GM10266 (cell line): ENCODE measurements around the gene ETV6.

Source experiments
- DNase-seq: peaks from one replicate; pipeline ENCODE4 v3.0.0; 2012; ENCODE audit errors: extremely low spot score
- TF ChIP-seq, protein P1 (sequence below): IDR thresholded peaks from 2 replicates; pipeline ENCODE4 v1.5.1; 2012; ENCODE audit warnings: mild to moderate bottlenecking, low read depth; ENCODE audit not compliant: control insufficient read depth, insufficient read depth; ENCODE audit errors: missing control alignments

ETV6 gene

DNA sequence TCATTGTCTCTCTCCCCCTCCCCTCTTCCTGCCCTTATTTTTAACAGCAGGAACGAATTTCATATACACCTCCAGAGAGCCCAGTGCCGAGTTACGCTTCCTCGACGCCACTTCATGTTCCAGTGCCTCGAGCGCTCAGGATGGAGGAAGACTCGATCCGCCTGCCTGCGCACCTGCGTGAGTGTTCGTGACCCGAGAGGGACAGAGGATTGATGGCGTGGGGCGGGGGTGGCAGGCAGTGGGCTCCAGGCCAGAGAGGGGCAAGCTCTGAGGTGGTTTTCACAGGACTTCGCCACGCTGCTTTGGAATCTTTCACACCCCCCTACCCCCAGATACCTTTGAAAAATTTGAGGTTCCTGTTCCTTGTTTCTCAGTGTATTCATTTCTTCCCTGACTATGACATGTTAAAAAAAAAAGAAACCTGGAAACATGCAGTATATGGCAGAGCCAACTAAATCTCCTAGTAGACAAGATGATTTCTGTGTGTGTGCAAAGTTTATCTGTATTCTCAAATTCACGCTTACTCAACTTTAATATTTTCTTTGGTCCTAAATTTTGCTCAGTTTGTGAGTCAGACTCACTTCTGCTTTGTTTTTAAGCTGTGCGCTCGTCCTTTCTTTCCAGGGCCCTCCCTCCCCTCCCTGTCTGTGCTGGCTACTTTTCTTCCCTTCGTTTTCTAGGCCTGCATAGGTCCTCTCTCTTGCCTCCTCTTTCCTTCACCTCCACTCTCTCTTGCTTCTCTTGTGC, 103.1 kb downstream of the ETV6 start:
- no peak for DNase-seq
- TF ChIP-seq, protein P1, sequence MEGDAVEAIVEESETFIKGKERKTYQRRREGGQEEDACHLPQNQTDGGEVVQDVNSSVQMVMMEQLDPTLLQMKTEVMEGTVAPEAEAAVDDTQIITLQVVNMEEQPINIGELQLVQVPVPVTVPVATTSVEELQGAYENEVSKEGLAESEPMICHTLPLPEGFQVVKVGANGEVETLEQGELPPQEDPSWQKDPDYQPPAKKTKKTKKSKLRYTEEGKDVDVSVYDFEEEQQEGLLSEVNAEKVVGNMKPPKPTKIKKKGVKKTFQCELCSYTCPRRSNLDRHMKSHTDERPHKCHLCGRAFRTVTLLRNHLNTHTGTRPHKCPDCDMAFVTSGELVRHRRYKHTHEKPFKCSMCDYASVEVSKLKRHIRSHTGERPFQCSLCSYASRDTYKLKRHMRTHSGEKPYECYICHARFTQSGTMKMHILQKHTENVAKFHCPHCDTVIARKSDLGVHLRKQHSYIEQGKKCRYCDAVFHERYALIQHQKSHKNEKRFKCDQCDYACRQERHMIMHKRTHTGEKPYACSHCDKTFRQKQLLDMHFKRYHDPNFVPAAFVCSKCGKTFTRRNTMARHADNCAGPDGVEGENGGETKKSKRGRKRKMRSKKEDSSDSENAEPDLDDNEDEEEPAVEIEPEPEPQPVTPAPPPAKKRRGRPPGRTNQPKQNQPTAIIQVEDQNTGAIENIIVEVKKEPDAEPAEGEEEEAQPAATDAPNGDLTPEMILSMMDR = no peak

DNA sequence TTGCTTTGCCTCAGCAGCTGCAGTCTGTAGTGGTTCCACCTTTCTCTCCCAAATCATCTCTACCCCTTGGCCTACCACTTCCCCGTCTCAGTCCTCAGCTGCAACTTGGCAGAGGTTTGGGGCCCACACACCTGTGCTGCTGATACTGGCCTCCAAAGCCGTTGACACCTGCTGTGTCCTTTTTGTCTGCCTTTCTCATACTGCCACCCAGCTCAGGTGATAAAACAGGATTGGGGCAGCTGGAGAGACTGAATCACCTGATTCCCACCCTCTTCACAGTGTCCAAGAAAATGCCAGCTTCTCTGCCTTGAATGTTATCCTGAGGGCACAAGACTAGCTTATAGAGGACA, 103.7 kb downstream of the ETV6 start:
- DNase-seq = no peak
- TF ChIP-seq, protein P1 = no peak

DNA sequence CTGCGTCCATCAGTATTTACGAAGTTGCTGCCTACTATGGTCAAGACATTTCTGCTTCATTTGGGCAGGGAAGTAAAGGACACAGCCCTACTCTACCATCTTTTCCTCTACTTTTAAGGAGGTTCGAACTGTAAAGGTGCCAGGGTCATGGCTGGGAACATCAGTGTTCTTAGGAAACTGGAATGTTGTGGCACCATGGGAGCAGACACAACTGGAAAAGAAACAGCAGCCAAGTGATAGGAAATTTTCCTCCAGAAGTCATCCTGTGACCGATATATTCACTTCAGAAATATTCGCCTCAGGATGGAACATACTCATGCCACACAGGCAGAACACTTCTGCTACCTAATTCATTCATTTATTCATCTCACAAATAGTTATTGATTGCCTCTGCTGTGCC, 104.4 kb downstream of the ETV6 start:
- no peak for DNase-seq
- TF ChIP-seq, protein P1 = no peak

DNA sequence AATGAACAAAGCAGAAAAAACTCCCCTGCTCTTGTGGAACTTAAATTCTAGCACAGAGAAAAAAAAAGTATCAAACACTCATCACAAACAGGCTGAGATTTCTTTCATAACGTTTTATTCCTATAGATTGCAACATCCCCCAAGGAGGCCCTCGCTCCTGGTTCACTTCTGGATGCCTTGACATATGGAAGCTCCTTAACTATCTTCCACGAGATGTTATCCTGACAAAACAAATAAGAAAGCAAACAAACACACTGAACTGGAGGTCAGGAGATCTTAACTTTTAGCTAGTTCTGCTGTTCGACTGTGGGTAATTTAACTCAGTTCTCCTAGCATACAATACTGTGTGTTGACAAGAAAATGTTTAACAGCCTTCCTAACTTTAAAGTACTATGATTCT, 104.8 kb downstream of the ETV6 start:
- TF ChIP-seq, protein P1 = no peak
- no peak for DNase-seq

DNA sequence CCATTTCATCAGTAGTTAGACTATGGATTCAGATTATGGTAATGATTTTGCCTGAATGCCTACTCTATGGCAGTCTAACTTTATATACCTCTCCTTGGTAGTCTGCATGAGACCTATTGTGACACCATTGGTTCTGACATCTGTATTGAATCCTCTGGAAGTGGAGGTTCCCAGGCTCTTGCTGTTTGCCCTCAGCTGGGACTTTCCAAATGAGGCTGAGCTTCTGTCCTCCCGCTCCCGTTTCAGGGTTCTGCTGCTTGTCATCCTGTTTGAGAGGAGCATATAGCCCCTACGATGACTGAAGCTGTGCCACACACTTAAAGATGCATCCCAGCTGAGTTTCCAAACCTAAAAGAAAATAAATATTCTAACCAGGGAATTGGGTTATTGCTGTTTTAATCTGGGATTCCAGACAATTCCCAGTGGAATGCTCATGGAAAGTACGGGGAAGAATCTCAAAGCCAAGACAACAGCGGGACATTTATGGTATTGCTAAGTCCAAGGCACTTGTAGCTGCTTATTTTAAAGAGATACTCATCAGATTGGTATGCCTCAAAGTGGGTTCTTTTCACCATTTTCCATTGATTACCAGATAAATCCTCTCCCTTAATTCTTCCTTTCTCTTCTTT, 105.9 kb downstream of the ETV6 start:
- TF ChIP-seq, protein P1 = no peak
- DNase-seq = no peak

DNA sequence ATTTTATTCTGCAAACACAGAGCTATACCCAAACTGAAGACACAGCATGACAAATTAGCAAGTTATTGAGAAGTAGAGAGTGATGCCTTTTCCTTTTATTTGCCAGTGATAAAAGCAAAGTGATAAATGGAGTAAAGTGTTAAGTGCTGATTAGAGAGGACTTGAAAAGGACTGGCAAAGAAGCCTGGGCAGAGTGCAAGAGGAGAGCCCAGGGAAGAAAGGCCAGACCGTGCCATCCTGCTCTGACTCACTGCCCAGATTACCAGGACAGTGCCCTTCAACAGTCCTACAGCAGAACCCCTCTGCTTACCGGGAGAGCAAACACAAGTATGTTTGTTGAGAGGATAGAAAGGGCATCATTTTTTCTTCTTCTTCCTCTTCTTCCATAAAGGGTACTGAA, 106.5 kb downstream of the ETV6 start:
- TF ChIP-seq, protein P1 = no peak
- no peak for DNase-seq

DNA sequence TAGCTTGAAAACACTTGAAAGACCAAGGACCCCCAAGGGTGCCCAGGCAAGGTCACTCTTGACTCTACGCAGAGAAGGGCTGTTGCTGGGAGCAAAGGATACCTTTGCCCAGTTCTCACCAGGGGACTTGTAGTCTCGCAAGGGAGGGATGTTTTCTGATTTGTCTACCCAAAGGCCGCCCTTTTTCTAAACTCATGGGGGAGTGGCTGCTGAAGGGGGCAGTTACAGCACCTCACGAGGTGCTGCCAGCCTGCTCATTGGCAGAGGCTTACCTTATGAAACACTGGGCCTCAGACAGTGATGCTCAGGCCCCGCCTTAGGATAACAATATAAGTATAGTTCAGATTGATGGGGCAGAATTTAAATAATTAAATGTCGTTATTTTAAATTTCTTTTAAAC, 107.0 kb downstream of the ETV6 start:
- no peak for DNase-seq
- TF ChIP-seq, protein P1 = no peak
